ENCODE results near the gene KCNJ14. TPM values are rescaled to one million over a fixed set of nuclear protein-coding genes. Genes with fewer than 3 reads are reported as not detected.

Gene KCNJ14
- total and polyA plus RNA-seq, 2 of the 8 experiments (the other 6 are each of a cell fraction or from before 2014, with no cell fraction given): 0.45 to 0.89 TPM

- Histone ChIP-seq H4K91ac (replicated peaks; ENCODE audit: insufficient read length, low read length) (no peak overlapping the region), H2BK12ac (ENCODE audit: low read depth, low read length) (no peak overlapping the region), H3K4me2 (ENCODE audit: insufficient read depth in 1 of 2, low read depth in 2 of 2, low read length in 2 of 2) (no peak overlapping the region), H3K4ac (replicated peaks; ENCODE audit: insufficient read length, low read depth, low read length) (no peak overlapping the region), H2BK20ac (ENCODE audit: low read length) (no peak overlapping the region), H3K36me3 (ENCODE audit: control insufficient read depth in 2 of 4, insufficient read depth in 4 of 4, low read length in 3 of 4) (peaks cover 26 to 70% (median 52%) of the 10 kb centered on the region in 4 experiments), H3K9me3 (ENCODE audit: insufficient read depth in 2 of 2, low read depth in 1 of 2, low read length in 1 of 2) (no peaks in the 10 kb centered on the region), H4K5ac (ENCODE audit: insufficient read length, low read depth, low read length) (no peak overlapping the region), H3K4me3 (ENCODE audit: extremely low read depth in 1 of 4, insufficient read depth in 2 of 4, low read depth in 3 of 4, low read length in 4 of 4) (no peak overlapping the region), H2BK5ac (ENCODE audit: low read depth, low read length) (no peak overlapping the region), H3K18ac (ENCODE audit: extremely low read depth, low read length) (no peak overlapping the region), H4K20me1 (replicated peaks in 1 of 2; ENCODE audit: control insufficient read depth in 1 of 2, insufficient read depth in 2 of 2, low read length in 2 of 2) (peaks cover 2 to 29% of the 10 kb centered on the region in 2 experiments), H3K14ac (ENCODE audit: insufficient read length) (no peak overlapping the region), H2AFZ (ENCODE audit: low read length) (no peak overlapping the region), H3K4me1 (replicated peaks in 1 of 4; ENCODE audit: control insufficient read depth in 3 of 4, insufficient read depth in 4 of 4, low read length in 3 of 4) (no peaks in the 10 kb centered on the region), H2BK15ac (ENCODE audit: low read length) (no peak overlapping the region), H3K27me3 (replicated peaks in 1 of 4; ENCODE audit: control insufficient read depth in 3 of 4, extremely low read depth in 1 of 4, insufficient read depth in 3 of 4, low read length in 3 of 4) (no peaks in the 10 kb centered on the region), H3K79me2 (ENCODE audit: control insufficient read depth in 1 of 2, insufficient read depth in 2 of 2, low read length in 2 of 2) (no peaks in the 10 kb centered on the region), H3K23ac (ENCODE audit: insufficient read length) (no peak overlapping the region), H3K23me2 (ENCODE audit: low read depth, low read length) (no peaks in the 10 kb centered on the region), H3K79me1 (ENCODE audit: low read depth, low read length) (peaks cover 6% of the 10 kb centered on the region), H2AK5ac (ENCODE audit: low read depth, low read length) (no peak overlapping the region), H3K9ac (replicated peaks in 1 of 4; ENCODE audit: extremely low read depth in 1 of 4, low read depth in 3 of 4, low read length in 3 of 4) (no peak overlapping the region), H3K56ac (replicated peaks; ENCODE audit: insufficient read length, low read depth, low read length) (no peak overlapping the region), H4K8ac (ENCODE audit: extremely low read depth, insufficient read depth, low read length) (no peak overlapping the region), H2BK120ac (replicated peaks; ENCODE audit: low read depth, low read length) (no peak overlapping the region), H3K27ac (ENCODE audit: low read depth, low read length) (no peak overlapping the region)
- WGBS, 2 experiments (ENCODE audit: extremely low coverage in 1 of 2, insufficient coverage in 1 of 2, insufficient read length in 1 of 2, insufficient replicate concordance in 2 of 2, low coverage in 1 of 2, low lambda C conversion rate in 2 of 2, missing lambda C conversion rate in 1 of 2): 93% methylated on average over 30 of the region's 33 CpGs; no CpG with 5 or more reads in 1 of the 2 experiments
- DNase-seq (ENCODE audit: low read depth in 1 of 2, low spot score in 2 of 2) (no peak), FAIRE-seq (no peak)
- POLR2A ChIA-PET (ENCODE audit: partially characterized antibody): interaction anchor here (0.5 to 3.7 kb wide), 10 partner anchors 10 to 305 kb away, joined by 3 to 17 read pairs (median 5); no protein-coding TSS in a partner anchor
- CTCF ChIA-PET (ENCODE audit: partially characterized antibody): interaction anchor here (2.2 kb wide), 1 partner anchor 62 kb away, joined by 6 read pairs; the partner anchor contains the start of gene KDELR1
- TF ChIP-seq KDM1A (IDR thresholded peaks at IDR 0.05; ENCODE audit: borderline replicate concordance, low read length): no peak
- TF ChIP-seq BCL11A (IDR thresholded peaks at IDR 0.05; ENCODE audit: low read depth in 2 of 2, low read length in 2 of 2): no peak
- no peak for TF ChIP-seq YY1 (IDR thresholded peaks at IDR 0.05; ENCODE audit: low read depth, low read length)
- TF ChIP-seq CBX5 (IDR thresholded peaks at IDR 0.05; ENCODE audit: low read depth, low read length): no peak
- no peak for TF ChIP-seq EZH2 (IDR thresholded peaks at IDR 0.05; ENCODE audit: low read depth, low read length, severe bottlenecking)
- TF ChIP-seq EP300 (IDR thresholded peaks at IDR 0.05; ENCODE audit: borderline replicate concordance in 1 of 2, low read depth in 2 of 2, low read length in 2 of 2): no peak
- no peak for TF ChIP-seq TCF12 (IDR thresholded peaks at IDR 0.05; ENCODE audit: low read depth, low read length)
- TF ChIP-seq POLR2A (IDR thresholded peaks at IDR 0.05; ENCODE audit: control extremely low read depth in 1 of 2, low read depth in 2 of 2, low read length in 2 of 2): no peak
- TF ChIP-seq SP1 (IDR thresholded peaks at IDR 0.05; ENCODE audit: low read depth, low read length): no peak
- no peak for TF ChIP-seq POU5F1 (IDR thresholded peaks at IDR 0.05; ENCODE audit: low read depth, low read length)
- no peak for TF ChIP-seq TAF1 (IDR thresholded peaks at IDR 0.05; ENCODE audit: low read depth, low read length)
- TF ChIP-seq USF2 (IDR thresholded peaks at IDR 0.05; ENCODE audit: low read length): no peak
Measured at GRCh38 chr19:48452289-48453190, 2.8 kb upstream of the KCNJ14 start.

All from H1 (cell line).